SK-N-SH (cell line): Measurements from ENCODE around the gene ROPN1L. TPM values are rescaled to one million over a fixed set of nuclear protein-coding genes. Genes with fewer than 3 reads are reported as not detected.

Experiments
- CTCF ChIA-PET: fragments of 300-600, 350-600 bp; formaldehyde crosslinking; extraction: SDS; loops from one replicate; lab custom pipeline; 2021; lab: Yijun Ruan, JAX
- POLR2A ChIA-PET: fragments of 350-600 bp; sonication (Branson Sonifier 250); formaldehyde crosslinking; extraction: SDS; loops from one replicate; lab custom pipeline; 2020; ENCODE audit warnings: antibody characterized with exemption, inconsistent platforms; lab: Yijun Ruan, JAX
- DNase-seq: peaks from one replicate; pipeline ENCODE4 v3.0.0; 2012
- H2AFZ ChIP-seq: fragments of 200-600 bp; sonication (generic); 2 replicates; pipeline ENCODE4 v1.8.1; 2016; ENCODE audit warnings: antibody characterized with exemption, mild to moderate bottlenecking, low read depth
- H3F3A ChIP-seq: fragments of 200-600 bp; sonication (generic); replicated peaks from 2 replicates; pipeline ENCODE3; 2016; ENCODE audit warnings: antibody characterized with exemption, mild to moderate bottlenecking; ENCODE audit not compliant: insufficient read depth
- H3K27ac ChIP-seq, 2 experiments: fragments of 200-500 bp in 1 of 2; fragments of 200-600 bp in 1 of 2; sonication (Bioruptor generic) in 1 of 2; sonication (generic), shearing (Covaris generic) in 1 of 2; 2 replicates each; pipeline versions ENCODE4 v1.5.1 to v1.6.1; 2014 to 2016; ENCODE audit warnings: low read depth in 2 of 2, inconsistent platforms in 1 of 2, low read length in 1 of 2, mild to moderate bottlenecking in 1 of 2, mixed read lengths in 1 of 2
- H3K27me3 ChIP-seq: fragments of 200-600 bp; sonication (generic), shearing (Covaris generic); 2 replicates; pipeline ENCODE4 v1.6.1; 2016; ENCODE audit warnings: mixed run types; ENCODE audit not compliant: insufficient read depth
- H3K36me3 ChIP-seq, 2 experiments: fragments of 200-500 bp in 1 of 2; fragments of 200-600 bp in 1 of 2; sonication (Bioruptor generic) in 1 of 2; sonication (generic) in 1 of 2; replicated peaks in 1 of 2; 2 replicates each; pipeline versions ENCODE3 to v1.5.1; 2014 to 2016; ENCODE audit warnings: low read length in 1 of 2, mild to moderate bottlenecking in 1 of 2; ENCODE audit not compliant: insufficient read depth in 2 of 2, control insufficient read depth in 1 of 2
- H3K4me1 ChIP-seq, 2 experiments: fragments of 200-500 bp in 1 of 2; fragments of 200-600 bp in 1 of 2; sonication (Bioruptor generic) in 1 of 2; sonication (generic), shearing (Covaris generic) in 1 of 2; 2 replicates each; pipeline versions ENCODE4 v1.5.1 to v1.6.1; 2014 to 2016; ENCODE audit warnings: low read depth in 1 of 2, low read length in 1 of 2, mixed run types in 1 of 2; ENCODE audit not compliant: insufficient read depth in 2 of 2, control insufficient read depth in 1 of 2
- H3K4me2 ChIP-seq: fragments of 200-600 bp; sonication (generic), shearing (Covaris generic); 2 replicates; pipeline ENCODE4 v1.6.1; 2017; ENCODE audit warnings: mixed run types
- H3K4me3 ChIP-seq, 2 experiments: fragments of 200-500 bp in 1 of 2; fragments of 200-600 bp in 1 of 2; sonication (Bioruptor generic) in 1 of 2; sonication (generic), shearing (Covaris generic) in 1 of 2; 2 replicates each; pipeline versions ENCODE4 v1.5.1 to v1.8.1; 2014 to 2016; ENCODE audit warnings: low read depth in 2 of 2, inconsistent platforms in 1 of 2, low read length in 1 of 2, mild to moderate bottlenecking in 1 of 2, mixed read lengths in 1 of 2, moderate library complexity in 1 of 2
- H3K79me2 ChIP-seq: fragments of 200-600 bp; sonication (generic); 2 replicates; pipeline ENCODE4 v1.8.1; 2017; ENCODE audit warnings: mild to moderate bottlenecking; ENCODE audit not compliant: insufficient read depth
- H3K9ac ChIP-seq: fragments of 200-600 bp; sonication (generic); 2 replicates; pipeline ENCODE4 v1.6.1; 2017; ENCODE audit warnings: mixed run types
- H3K9me2 ChIP-seq: fragments of 200-600 bp; sonication (generic); 2 replicates; pipeline ENCODE4 v1.6.1; 2017; ENCODE audit warnings: mixed run types
- H3K9me3 ChIP-seq: fragments of 200-600 bp; sonication (generic); 2 replicates; pipeline ENCODE4 v1.6.1; 2017; ENCODE audit warnings: mixed run types, mild to moderate bottlenecking, moderate library complexity
- H4K20me1 ChIP-seq: fragments of 200-600 bp; sonication (generic); 2 replicates; pipeline ENCODE4 v1.6.1; 2017; ENCODE audit warnings: mild to moderate bottlenecking, mixed run types; ENCODE audit not compliant: insufficient read depth
- CHD2 ChIP-seq: fragments of 150-350 bp; IDR thresholded peaks from 2 replicates; pipeline ENCODE4 v1.6.1; 2018; ENCODE audit warnings: low read length; ENCODE audit not compliant: partially characterized antibody
- EZH2phosphoT487 ChIP-seq: fragments of 200-600 bp; sonication (generic); IDR thresholded peaks from 2 replicates; pipeline ENCODE4 v1.6.1; 2017; ENCODE audit warnings: low read depth, mixed run types, mild to moderate bottlenecking, antibody characterized with exemption, moderate library complexity, borderline replicate concordance
- FOXM1 ChIP-seq: IDR thresholded peaks from 2 replicates; pipeline ENCODE4 v1.4.0; 2012; ENCODE audit warnings: low read depth, mild to moderate bottlenecking
- GABPA ChIP-seq: IDR thresholded peaks from 2 replicates; pipeline ENCODE4 v1.4.0; 2012; ENCODE audit warnings: low read depth, mild to moderate bottlenecking
- GATA2 ChIP-seq: sonication (generic); formaldehyde crosslinking; IDR thresholded peaks from 2 replicates; pipeline ENCODE4 v1.5.0; 2020; ENCODE audit warnings: mild to moderate bottlenecking, missing genetic modification reagents
- MEF2A ChIP-seq: IDR thresholded peaks from 2 replicates; pipeline ENCODE4 v1.4.0; 2012; ENCODE audit warnings: low read depth, borderline replicate concordance
- NRF1 ChIP-seq: IDR thresholded peaks from 2 replicates; pipeline ENCODE4 v1.6.1; 2012; ENCODE audit warnings: low read depth, mild to moderate bottlenecking, low read length
- POLR2AphosphoS5 ChIP-seq: IDR thresholded peaks from 2 replicates; pipeline ENCODE4 v1.6.1; 2012; ENCODE audit warnings: low read depth, low read length
- RAD21 ChIP-seq: IDR thresholded peaks from 2 replicates; pipeline ENCODE4 v1.6.1; 2012; ENCODE audit warnings: mild to moderate bottlenecking, low read length
- REST ChIP-seq: IDR thresholded peaks from 2 replicates; pipeline ENCODE4 v1.6.1; 2012; ENCODE audit warnings: mild to moderate bottlenecking, low read depth, low read length, moderate library complexity
- RFX5 ChIP-seq: IDR thresholded peaks from 2 replicates; pipeline ENCODE4 v1.6.1; 2012; ENCODE audit warnings: mild to moderate bottlenecking, improper control_type of control experiment, low read length
- RXRA ChIP-seq: IDR thresholded peaks from 2 replicates; pipeline ENCODE4 v1.4.0; 2012; ENCODE audit warnings: low read depth, mild to moderate bottlenecking, borderline replicate concordance
- YY1 ChIP-seq: IDR thresholded peaks from 2 replicates; pipeline ENCODE4 v1.4.0; 2012; ENCODE audit warnings: low read depth, mild to moderate bottlenecking
- ZBTB33 ChIP-seq: IDR thresholded peaks from 2 replicates; pipeline ENCODE4 v1.4.0; 2012; ENCODE audit warnings: low read depth, borderline replicate concordance
- WGBS: methylation state at CpG from one replicate; pipeline ENCODE4 v1.1.6; 2017; ENCODE audit warnings: low lambda C conversion rate; 5-methylcytosine and 5-hydroxymethylcytosine counted together
- polyA plus RNA-seq, 3 experiments: library from polyadenylated mRNA; depleted of rRNA; stranded (reverse); fragments of >200 nt; gene quantifications; 2 replicates each; pipeline ENCODE4 v1.2.3, GENCODE V29; 2012
- TF ChIP-seq, protein P1 (sequence below): IDR thresholded peaks from 2 replicates; pipeline ENCODE4 v1.4.0; 2012; ENCODE audit warnings: low read depth, borderline replicate concordance
- TF ChIP-seq, protein P2 (sequence below): fragments of 150-350 bp; IDR thresholded peaks from 2 replicates; pipeline ENCODE4 v1.6.1; 2016; ENCODE audit warnings: mild to moderate bottlenecking, low read depth, low read length

Gene ROPN1L
- polyA plus RNA-seq, 1 of the 3 experiments (the other 2 are of a cell fraction): 0.31 TPM

GRCh38 chr5:10401498-10401897 is 40.2 kb upstream of the ROPN1L start:
- Histone ChIP-seq H3K9me2 (no peaks in the 10 kb centered on the region), H3K9ac (no peak overlapping the region), H3K4me1 (no peaks in the 10 kb centered on the region), H3K4me2 (no peak overlapping the region), H3K27ac (no peak overlapping the region), H3K79me2 (peaks cover 5% of the 10 kb centered on the region; the same call in 1 of the 2 replicates), H4K20me1 (peaks cover 3% of the 10 kb centered on the region; the same call in 1 of the 2 replicates), H2AFZ (no peak overlapping the region), H3K9me3 (no peaks in the 10 kb centered on the region), H3K36me3 (peaks cover 87 to 93% of the 10 kb centered on the region in 2 experiments), H3F3A (no peaks in the 10 kb centered on the region), H3K4me3 (no peak overlapping the region), H3K27me3 (no peaks in the 10 kb centered on the region)
- WGBS: 93% methylated on average over 1 of the region's 1 CpG
- POLR2A ChIA-PET: no interaction called here
- CTCF ChIA-PET: interaction anchor here (0.7 kb wide), 1 partner anchor 22 kb away, joined by 3 read pairs; no protein-coding TSS in a partner anchor
- no peak for DNase-seq
- TF ChIP-seq MEF2A: no peak
- TF ChIP-seq POLR2AphosphoS5: no peak
- no peak for TF ChIP-seq FOXM1
- no peak for TF ChIP-seq RFX5
- TF ChIP-seq YY1: no peak
- TF ChIP-seq, protein P1, sequence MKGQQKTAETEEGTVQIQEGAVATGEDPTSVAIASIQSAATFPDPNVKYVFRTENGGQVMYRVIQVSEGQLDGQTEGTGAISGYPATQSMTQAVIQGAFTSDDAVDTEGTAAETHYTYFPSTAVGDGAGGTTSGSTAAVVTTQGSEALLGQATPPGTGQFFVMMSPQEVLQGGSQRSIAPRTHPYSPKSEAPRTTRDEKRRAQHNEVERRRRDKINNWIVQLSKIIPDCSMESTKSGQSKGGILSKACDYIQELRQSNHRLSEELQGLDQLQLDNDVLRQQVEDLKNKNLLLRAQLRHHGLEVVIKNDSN: no peak

- ChIA-PET POLR2A (no interaction called here), CTCF (interaction anchor here (0.7 to 1.3 kb wide), 2 partner anchors 38 to 45 kb away, joined by 3 read pairs; no protein-coding TSS in a partner anchor)
- Histone ChIP-seq H3K36me3 (peaks cover 86 to 92% of the 10 kb centered on the region in 2 experiments), H3K27me3 (no peaks in the 10 kb centered on the region), H3K27ac (no peak overlapping the region), H3K79me2 (peaks cover 4% of the 10 kb centered on the region; the same call in 1 of the 2 replicates), H3K9me2 (no peaks in the 10 kb centered on the region), H3F3A (no peaks in the 10 kb centered on the region), H3K9me3 (no peaks in the 10 kb centered on the region), H4K20me1 (peaks cover 1% of the 10 kb centered on the region; the same call in 1 of the 2 replicates), H3K4me1 (no peaks in the 10 kb centered on the region), H3K4me3 (no peak overlapping the region), H3K9ac (no peak overlapping the region), H2AFZ (no peak overlapping the region), H3K4me2 (no peak overlapping the region)
- no peak for DNase-seq
- WGBS: 100% methylated on average over 1 of the region's 1 CpG
- TF ChIP-seq ZBTB33 (no peak), NRF1 (no peak), EZH2phosphoT487 (no peak), FOXM1 (no peak), GABPA (no peak), RXRA (no peak), YY1 (no peak), RAD21 (no peak), REST (no peak), CHD2 (no peak), RFX5 (no peak), GATA2 (CRISPR knock-in tag) (no peak)
- TF ChIP-seq, protein P2, sequence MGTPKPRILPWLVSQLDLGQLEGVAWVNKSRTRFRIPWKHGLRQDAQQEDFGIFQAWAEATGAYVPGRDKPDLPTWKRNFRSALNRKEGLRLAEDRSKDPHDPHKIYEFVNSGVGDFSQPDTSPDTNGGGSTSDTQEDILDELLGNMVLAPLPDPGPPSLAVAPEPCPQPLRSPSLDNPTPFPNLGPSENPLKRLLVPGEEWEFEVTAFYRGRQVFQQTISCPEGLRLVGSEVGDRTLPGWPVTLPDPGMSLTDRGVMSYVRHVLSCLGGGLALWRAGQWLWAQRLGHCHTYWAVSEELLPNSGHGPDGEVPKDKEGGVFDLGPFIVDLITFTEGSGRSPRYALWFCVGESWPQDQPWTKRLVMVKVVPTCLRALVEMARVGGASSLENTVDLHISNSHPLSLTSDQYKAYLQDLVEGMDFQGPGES: no peak
These were observed 37.9 kb upstream of the ROPN1L start for GRCh38 chr5:10403829-10404228.
